Left renal cortex interstitium (tissue), 4 donors: ENCODE measurements around the gene CCDC34. TPM values are rescaled to one million over a fixed set of nuclear protein-coding genes. Genes with fewer than 3 reads are reported as not detected.
"Not testable (repeated sequence)": the region's sequence is repeated elsewhere in the genome, so short reads cannot be mapped to it uniquely, and the experiment has no call there.

Experiments
- DNase-seq, 4 donors: peaks; one replicate each; pipeline ENCODE4 v3.0.0-alpha.2; 2013; ENCODE audit warnings: low read depth in 4 of 4, low spot score in 2 of 4, missing footprints in 1 of 4
- polyA plus RNA-seq, 4 donors: library from polyadenylated mRNA; unstranded; fragments of 120-200 nt; gene quantifications; one replicate each; pipeline ENCODE4 v1.2.1, GENCODE V29; 2013; ENCODE audit not compliant: insufficient read length in 4 of 4

CCDC34 gene
- polyA plus RNA-seq, 4 donors: 24.3 to 39.4 (median 30.0) TPM

DNA sequence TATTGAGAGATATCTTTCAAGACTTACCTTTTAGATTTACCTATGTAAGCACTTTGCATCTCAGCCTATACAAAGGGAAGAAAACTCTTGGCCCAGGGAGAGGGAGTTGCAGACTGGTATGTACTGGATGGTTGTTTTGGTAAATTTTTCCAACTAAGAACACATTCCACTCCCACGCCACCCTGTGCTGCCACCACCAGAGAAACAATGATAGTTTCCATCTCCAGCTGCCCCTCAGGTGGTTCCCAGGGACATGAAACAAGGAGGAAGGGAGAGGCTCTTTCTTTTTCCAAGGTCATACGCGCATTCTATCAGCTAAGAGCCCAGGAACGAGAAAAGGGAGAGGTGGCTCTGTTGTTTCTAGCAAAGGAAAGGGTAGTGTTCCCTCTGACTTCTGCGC lies 34.4 kb downstream of the CCDC34 start:
- DNase-seq: no peak

DNA sequence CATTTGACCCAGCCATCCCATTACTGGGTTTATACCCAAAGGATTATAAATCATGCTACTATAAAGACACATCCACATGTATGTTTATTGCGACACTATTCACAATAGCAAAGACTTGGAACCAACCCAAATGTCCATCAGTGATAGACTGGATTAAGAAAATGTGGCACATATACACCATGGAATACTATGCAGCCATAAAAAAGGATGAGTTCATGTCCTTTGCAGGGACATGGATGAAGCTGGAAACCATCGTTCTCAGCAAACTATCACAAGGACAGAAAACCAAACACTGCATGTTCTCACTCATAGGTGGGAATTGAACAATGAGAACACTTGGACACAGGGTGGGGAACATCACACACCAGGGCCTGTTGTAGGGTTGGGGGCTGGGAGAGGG lies 36.0 kb downstream of the CCDC34 start:
- not testable (repeated sequence) for DNase-seq

- DNase-seq: not testable (repeated sequence)
Measured at GRCh38 chr11:27322196-27322595, 40.8 kb downstream of the CCDC34 start.

DNA sequence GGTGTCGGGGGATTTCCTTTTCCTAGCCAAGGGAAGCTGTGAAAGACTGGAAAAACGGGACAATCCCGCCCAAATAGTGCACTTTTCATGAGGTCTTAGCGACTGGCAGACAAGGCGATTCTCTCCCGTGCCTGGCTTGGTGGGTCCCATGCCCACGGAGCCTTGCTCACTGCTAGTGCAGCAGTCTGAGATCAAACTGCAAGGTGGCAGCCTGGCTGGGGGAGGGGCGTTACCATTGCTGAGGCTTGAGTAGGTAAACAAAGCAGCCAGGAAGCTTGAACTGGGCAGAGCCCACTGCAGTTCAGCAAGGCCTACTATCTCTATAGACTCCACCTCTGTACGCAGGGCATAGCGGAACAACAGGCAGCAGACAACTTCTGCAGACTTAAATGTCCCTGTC lies 41.7 kb downstream of the CCDC34 start:
- not testable (repeated sequence) for DNase-seq

DNA sequence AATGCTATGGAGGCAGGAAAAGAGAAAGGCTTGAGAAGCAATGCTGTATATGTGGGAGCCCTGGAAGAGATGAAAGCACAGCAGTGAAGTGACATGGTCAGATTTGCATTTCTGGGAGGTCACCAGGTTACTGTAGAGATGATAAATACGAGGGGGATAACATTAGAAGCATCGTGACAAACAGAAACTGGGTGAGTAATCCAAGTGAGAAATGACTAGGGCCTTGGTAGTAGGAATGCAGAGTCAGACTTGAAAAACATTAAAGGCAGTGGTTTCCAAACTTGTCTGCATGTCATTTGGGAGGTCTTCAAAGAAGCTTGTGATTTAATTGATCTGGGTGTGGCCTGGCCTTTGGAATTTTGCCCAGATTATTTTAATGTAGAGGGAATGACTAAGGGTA lies 43.9 kb downstream of the CCDC34 start:
- no peak for DNase-seq

- DNase-seq: no peak
Measured at GRCh38 chr11:27317751-27318150, 45.3 kb downstream of the CCDC34 start.

DNA sequence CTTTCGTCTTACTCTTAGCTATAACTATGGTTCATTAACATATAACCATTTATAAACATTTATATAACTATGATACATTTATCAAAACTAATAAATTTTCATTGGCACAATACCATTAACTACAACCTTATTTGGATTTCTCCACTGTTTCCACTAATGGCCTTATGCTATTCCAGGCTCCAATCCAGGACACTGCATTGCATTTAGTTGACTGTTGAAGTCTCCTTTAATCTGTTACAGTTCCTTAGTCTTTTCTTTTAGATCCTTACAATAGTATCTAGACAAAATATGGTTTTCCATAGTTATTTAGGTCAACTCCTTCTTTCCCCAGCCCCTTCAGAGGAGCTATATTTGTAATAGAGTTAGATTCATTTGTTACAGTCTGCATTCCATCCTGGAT lies 47.2 kb downstream of the CCDC34 start:
- no peak for DNase-seq

- DNase-seq: no peak
Measured at GRCh38 chr11:27313157-27313821, 49.7 kb downstream of the CCDC34 start.

DNA sequence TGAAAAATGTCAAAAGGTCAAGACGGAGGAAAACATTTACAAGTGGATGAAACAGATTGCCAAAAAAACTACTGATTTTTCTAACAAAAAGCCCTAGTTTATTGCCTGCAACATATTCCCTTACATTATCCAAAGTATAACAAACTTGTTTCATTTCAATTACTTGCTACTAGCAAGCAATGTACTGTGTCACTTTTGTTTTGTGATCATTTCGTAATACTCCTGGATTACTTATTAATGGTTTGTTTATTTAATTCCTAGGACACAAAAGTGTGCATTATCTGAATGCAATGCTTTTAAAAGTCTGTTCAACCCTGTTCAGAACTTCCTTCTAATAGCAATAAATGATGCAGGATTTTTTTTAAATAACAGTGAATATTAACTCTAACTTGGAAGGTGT lies 50.9 kb downstream of the CCDC34 start:
- DNase-seq: no peak

DNA sequence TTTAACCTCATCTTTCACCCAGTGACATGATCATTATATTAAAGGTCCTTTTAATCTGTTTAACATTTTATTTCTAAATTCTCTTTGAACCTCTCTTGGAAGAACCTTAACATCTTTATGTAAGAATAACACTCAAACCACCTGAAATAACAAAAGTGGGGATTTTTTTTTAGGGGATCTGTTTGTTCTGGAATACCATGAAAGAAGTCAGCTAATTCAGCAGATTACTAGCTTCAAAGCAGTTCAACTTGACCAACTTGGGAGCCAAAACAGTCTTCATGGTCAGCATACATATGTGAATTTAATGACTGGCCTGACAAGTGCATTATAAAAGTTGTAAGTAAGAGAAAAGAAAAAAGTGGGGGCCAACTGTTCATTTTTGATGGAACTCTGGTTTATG lies 52.3 kb downstream of the CCDC34 start:
- no peak for DNase-seq

GRCh38 chr11:27310182-27310581 lies 52.8 kb downstream of the CCDC34 start:
- DNase-seq: no peak

DNA sequence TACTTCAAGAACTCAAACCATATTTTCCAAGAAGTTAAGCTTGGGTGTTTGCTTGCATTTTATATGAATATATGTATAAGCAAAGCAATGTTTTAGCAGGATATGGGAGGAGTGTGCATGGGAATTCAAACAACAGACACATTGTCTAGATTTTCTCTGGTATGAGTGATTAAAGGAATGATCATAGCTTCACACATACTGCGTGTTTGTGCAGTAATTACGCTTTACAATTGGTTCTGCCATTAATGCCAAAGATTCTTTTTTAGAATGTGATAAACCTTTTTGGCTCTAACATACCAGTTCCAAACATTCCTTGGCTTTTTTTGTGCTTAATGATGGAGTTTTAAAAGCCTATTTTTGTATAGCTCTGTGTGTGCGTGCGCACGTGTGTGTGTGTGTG lies 54.0 kb downstream of the CCDC34 start:
- no peak for DNase-seq

DNA sequence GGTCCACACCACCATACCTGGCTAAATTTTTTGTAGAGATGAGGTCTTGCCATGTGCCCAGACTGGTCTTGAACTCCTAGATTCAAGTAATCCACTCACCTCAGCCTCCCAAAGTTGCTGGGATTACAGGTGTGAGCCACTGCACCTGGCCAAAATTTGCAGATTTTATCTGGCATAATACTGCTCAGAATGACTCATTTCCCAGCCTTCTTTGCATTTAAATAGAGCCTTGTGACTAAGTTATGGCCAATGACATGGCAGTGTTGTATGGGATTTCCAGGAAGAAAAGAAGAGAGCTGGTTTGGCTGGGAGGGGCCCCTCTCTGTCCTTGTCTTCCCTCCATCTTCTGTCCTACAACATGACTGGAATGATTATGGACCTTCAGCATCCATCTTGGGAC lies 55.8 kb downstream of the CCDC34 start:
- no peak for DNase-seq

DNA sequence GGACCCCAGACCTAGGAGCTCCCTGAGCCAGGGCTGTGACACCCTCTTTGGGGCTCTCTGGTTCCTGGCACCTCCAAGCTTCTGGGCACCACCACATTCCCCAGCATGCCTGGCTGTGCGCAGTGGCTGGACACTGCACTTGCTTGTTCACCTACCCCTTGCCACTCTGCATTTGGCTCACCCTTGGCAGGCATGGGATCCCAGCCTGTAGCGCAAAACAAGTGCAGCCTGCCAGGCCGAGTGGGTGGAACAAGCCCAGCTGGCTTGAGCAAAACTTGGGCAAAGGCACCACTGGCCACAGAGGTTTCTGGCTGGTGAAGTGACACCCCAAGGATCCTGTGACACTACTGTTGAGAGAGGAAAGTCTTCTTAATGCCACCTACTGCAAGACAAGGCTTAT lies 57.3 kb downstream of the CCDC34 start:
- DNase-seq: no peak

- DNase-seq: no peak
Measured at GRCh38 chr11:27304514-27304913, 58.5 kb downstream of the CCDC34 start.

DNA sequence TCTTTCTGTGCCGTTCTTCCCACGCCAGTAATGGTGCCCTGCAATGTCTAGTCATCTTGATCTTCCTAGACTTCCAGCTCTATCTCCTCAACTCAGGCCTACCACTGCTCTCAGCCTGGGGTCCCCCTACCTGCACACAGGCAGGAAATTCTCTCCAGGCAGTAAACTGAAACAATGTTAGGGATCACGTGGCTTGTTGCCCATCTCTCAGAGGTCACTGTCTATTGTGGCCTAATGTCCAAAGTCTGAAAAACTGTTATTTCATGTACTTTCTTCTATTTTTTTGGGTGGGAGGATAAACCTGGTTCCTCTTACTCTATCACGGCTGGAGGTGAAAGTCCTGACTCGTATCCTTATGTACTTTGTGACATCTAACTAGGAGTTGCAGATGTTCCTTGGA lies 59.1 kb downstream of the CCDC34 start:
- no peak for DNase-seq

DNA sequence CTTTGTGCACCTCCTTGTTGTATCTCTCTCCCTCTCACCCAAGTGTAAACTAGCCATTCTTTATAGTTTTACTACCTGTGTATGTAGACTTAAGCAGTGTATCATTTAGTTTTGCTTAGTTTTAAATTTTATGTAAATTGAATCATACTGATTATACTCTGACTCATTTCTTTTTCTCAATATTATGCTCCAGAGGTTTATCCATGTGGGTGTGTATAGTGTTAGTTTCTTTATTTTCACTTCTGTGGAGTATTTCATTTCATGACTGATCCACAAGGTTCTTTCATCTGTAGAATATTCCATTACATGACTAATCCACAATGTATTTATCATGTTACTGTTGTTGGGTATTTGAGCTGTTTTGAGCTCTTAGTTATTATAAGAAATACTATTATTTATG lies 62.0 kb downstream of the CCDC34 start:
- DNase-seq: no peak

- no peak for DNase-seq
Measured at GRCh38 chr11:27297616-27298015, 65.4 kb downstream of the CCDC34 start.

DNA sequence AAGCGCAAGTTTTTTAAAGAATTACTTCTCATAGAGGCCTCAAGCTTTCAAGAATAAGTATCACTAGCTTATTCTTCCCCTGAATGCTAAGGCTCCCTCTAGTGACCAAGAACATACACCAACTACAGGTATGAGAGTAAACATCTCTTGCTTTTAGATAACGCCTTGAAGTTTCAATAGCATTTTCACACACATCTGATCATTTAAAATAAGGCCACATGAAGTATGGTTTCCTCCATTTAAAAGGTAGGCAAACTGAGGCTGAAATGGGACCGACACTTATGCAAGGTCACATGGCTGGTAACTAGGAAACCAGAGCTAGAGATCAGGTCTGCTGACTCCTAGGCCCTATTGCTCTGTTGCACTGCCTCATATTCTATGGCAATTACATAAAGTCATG lies 66.5 kb downstream of the CCDC34 start:
- DNase-seq: no peak

DNA sequence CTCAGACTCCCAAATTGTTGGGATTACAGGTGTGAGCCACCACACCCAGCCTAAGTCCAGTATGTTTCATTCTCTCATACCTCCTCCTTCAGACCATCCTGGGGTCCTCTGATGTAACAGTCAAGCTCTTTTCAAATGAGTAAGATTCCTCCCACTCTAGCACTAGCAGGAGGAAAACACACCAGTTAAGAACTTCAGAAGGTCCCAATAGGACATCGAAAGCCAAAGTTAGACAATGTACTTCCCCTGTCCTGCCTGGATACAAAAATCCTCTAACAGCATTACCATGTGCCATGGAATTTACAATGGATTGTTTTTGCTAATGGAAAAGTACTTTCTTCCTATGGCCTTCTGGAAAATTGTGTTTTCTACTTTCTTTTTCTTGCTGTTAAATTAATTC lies 67.1 kb downstream of the CCDC34 start:
- no peak for DNase-seq

GRCh38 chr11:27294654-27295053 lies 68.4 kb downstream of the CCDC34 start:
- no peak for DNase-seq

DNA sequence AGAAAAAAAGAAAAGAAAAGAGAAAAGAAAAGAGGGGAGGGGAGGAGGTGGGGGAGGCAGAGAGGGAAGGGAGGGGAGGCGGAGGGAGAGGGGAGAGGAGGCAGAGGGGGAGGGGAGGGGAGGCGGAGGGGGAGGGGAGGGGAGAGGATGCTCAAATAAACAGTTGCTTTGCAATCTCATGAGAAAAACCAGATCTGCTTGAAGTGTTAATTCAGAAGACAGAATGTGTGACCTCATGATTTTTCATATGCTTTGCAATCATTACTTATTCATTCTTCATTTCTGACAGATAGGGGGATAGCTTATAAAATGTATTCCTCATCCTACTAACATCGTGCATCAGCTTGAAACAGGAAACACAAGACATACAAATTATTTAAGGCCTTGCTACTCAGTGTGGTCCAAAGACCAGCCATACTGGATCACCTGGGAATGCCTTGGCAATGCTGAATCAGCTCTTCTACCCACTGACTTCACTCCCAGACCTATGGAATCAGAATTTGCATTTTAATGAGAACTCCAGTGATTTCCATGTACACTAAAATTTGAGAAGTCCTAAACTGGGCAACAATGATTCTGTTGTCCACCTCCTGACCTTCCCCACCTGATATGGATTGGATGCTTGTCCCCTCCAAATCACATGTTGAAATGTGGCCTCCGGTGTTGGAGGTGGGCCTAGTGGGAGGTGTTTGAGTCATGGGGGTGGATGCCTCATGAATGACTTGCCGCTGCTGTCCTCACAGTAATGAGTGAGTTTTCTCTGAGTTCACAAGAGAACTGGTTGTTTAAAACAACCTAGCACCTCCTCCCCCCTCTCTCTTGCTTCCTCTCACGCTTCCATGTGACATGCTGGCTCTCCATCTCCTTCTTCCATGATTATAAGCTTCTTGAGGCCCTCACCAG lies 69.2 kb downstream of the CCDC34 start:
- no peak for DNase-seq
